ENCODE data around the gene CACNA1H. TPM values are rescaled to one million over a fixed set of nuclear protein-coding genes. Genes with fewer than 3 reads are reported as not detected.

The CACNA1H gene
- under 0.01 TPM in 2 replicates for total RNA-seq

DNA sequence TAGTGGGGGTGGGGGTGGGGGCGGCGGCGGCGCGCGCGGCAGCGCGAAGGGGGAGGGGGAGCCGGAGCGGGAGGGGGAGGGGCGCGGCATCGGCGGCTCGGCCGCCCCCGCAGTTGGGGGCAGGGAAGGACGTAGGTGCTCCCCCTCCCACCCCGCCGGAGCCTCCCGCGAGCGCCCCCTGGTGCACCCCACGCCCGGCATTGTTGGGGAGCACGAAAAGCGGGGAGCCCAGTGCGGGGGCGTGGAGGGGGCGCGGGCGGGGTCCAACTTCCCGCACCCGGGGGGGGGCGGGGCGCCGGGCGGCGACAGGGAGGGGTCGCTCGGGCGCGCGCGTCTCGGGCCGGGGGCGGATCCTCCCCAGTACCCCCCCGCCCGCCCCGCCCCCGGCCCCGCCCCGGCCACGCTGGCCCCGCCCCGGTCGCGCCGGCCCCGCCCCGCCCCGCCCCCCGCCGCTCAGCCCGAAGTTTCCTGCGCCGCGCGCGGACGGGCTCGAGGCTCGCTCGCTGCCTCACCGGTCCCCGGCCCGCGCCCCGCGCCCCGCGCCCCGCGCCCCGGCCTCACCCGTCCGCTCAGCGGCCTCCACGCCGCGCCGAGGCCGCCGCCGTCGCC is at the start of gene CACNA1H:
Gene CACNA1H (plus strand): TSS at position 456 of the 609 bp plus-strand sequence. CDS start 632 bp downstream, outside the sequence.
- peak in 1 of 2 donors; percentile 18 for DNase-seq (ENCODE audit: low read depth in 2 of 2)

DNA sequence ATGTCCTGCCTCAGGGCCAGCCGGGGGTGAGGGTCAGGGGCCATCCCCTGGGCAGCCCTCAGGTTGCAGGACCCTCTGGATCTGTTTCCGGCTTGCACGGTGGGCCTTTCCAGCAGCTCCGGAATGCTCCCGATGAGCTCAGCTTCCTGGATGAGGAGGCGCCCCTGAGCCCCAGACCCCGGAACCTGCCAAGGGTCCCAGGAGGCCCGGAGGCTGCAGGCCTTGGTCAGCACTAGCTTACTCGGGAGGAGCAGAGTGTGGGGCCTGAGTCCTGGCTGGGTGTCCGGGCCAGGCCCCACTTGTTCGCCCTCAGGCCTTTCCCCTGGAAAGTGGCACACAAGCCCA is 49.3 kb upstream of the CACNA1H start:
- no peak for DNase-seq (ENCODE audit: low read depth in 2 of 2)

DNA sequence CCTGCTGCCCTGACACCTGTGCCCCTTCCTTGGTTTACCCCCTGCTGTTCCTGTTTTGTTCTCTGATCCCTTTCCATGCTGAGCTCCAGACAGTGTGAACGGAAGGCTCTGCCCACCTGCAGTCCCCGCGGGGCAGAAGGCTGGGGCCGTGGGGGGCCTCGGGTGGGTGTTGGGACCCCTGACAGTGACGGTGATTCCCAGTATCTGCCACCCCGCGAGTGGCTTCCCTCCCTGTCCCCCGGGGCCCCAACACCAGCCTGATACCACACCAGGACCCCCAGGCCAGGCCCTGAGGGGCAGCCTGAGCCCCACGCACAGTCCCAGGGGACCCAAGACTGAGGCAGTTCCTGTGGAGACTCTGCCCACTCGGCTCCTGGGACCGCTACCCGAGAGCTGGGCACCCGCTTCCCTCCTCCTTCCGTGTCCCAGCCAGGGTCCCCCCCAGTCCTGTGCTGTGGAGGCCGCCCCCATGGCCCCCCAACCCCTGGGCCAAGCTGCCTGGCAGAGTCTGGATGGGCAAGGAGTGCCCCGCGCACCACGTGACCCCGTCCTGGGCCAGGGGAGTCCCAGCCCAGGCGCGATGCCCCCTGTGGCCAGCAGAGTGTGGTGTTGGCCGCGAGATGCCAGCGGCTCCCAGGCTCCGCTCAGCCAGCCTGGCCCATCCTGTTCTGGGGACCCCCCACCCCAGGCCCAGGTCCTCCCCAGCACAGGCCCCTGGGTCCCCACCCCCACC is 46.9 kb upstream of the CACNA1H start:
- peak; percentile 24 to 66 for DNase-seq (ENCODE audit: low read depth in 2 of 2)

DNA sequence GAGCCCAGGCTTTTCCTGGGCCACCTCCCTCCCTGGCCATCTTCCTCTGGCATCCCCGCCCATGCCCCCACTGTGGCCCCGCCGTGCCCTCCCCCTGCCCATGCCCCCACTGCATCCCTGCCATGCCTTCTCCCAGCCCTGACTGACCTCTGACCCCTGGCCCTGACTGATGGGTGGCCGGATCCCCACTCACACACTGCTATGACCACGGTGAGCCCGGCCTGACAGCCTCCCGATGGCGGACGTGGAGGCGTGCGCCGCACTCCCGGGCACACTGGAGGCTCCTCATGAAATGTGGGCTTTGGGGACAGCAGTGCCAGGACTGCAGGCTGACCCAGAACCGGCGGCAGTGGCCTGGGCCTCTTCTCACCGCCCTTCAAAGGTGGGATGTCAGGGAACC is 46.2 kb upstream of the CACNA1H start:
- no peak for DNase-seq (ENCODE audit: low read depth in 2 of 2)

DNA sequence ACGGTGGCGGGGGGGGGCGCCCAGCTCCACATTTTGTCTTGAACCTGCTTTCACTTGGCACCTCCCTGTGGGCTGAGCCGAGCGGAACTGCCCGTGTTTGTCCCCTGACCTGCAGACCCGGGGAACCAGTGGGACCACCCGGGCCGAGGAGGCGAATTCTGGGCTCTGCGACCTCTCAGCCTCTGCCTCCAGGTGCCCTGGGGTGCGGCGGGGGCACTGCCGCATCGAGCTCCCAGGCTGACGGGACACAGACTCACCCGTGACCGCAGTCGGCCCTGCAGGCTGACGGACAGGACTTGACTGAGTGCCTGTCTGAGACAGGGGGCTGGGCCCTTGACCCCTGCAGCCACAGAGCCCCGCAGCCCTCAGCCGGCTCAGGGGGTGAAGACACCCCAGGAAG is 45.8 kb upstream of the CACNA1H start:
- no peak for DNase-seq (ENCODE audit: low read depth in 2 of 2)

DNA sequence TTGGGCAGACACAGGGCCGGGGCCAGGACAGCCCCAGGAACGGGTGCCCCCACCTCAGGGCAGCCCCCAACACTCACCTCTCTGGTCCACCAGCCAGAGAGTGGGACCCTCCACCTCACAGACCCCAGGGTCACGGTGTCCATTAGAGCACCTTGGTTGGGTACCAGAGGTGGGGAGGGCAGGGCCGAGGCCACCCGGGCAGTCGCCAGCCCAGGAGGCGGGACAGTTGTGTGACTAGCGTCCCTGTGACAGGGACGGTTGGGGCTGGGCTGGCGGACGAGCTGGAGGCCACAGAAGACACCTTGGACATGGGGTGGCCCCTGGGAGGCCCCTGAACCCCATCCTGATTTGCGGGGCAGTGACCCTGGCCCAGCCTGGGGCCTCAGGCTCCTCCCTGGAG is 45.2 kb upstream of the CACNA1H start:
- no peak for DNase-seq (ENCODE audit: low read depth in 2 of 2)

DNA sequence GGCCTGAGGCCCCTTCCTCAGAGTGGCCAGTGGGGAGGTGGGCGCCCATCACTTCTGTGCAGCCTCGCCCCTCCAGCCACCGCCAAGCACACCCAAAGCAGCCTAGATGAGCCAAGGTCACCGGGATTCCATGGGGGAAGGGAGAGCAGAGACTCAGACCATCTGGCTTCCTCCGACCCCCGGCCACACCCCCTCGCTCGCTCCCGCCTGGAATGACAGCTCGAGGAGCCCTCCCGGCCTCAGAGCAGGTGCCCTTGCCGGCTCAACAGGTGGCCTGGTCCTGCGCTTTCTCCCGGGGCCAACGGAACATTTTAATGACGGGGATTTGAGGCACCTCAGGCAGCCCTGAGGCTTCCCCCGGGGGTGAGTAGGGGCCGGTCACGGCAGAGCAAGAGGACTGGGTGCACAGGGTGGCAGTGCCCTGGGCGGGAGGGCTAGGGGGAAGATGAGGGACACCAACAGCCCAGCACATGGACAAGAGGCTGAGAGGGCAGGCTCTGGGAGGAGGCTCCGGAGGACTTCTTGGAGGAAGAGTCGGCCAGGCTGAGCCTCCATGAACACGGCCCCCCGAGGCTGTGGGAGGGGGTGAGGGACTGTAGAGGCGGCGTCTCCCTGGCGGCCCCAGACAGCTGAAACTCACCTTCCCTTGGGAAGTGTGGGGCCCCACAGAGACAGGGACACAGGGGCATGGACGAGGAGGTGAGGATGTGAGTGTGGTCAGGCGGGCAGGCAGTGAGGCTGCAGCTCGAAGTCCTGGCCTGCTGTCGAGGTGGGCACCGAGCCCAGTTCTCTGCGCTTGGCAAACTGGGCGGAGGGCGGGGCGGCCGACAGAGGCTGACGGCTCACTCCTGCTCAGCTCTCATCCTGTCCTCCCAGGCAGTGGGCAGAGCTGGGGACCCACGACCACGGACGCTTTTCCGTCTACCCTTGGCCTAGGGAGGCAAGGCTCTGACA is 44.3 kb upstream of the CACNA1H start:
- DNase-seq (ENCODE audit: low read depth in 2 of 2), result no peak

DNA sequence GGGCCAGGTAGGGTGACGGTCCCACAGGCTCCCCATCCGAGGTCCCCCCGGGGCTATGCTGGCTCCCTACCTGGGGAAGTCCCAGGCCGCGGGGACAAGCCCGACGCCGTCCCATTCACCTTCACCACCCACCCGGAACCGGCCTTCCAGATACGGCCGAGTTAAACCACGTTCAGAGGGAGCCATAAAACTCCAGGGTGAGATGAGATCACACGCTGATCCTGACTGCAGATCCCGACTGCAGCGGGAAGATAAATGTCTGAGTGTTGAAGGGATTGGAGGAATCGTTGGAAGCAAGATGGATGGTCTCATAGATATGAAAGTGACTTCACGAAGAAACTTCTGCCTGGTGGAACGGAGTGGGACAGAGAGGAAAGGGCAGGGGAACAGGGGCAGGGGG is 43.3 kb upstream of the CACNA1H start:
- no peak for DNase-seq (ENCODE audit: low read depth in 2 of 2)

DNA sequence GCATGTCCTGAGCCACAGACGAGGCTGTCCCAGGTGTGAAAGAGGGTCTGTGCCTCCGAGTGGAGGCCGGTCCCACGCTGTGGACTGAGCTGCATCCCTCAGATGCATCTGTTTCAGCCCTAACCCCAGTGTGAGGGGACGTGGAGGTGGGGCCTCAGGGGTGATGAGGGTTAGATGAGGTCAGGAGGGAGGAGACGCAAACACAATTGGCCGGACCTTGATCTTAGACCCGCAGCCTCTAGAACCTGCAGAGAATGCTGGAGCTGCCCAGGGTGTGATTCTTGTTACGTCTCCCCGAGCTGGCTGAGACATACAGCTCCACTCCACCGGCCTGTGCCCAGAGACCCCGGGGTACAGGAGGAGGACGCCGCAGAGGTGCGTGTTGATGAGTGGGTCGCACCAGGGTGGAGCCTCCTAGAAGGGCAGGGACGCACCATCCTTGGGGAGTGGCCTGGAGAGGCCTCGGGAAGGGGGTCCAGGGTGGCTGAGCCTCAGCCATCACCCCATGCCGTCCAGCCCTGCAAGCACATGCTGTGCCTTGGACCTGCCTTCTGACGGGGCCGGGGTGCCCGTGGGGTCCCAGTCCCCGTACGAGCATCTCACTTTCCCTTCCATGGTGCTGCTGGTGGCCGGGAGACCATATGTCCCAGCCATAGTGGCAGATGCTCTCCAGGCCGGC is 40.3 kb upstream of the CACNA1H start:
- no peak for DNase-seq (ENCODE audit: low read depth in 2 of 2)

DNA sequence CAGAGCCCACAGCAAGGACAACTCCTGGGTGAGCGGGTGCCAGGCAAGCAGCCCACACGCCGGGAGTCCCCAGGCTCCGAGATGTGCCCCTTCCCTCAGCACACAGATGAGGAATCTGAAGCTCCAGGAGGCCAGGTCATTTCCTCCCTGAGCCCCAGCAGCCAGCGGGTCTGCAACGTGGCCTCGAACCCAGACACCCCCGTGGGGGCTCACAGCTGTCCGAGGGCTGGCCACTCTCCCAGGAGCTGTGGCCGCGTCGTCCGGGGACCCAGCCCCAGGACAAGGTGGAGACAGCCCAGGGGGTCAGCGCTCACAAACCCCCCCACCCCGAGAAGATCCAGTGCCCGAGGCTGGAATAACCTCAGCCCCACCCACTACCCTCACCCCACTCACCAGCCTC is 39.4 kb upstream of the CACNA1H start:
- DNase-seq (ENCODE audit: low read depth in 2 of 2), result no peak

DNA sequence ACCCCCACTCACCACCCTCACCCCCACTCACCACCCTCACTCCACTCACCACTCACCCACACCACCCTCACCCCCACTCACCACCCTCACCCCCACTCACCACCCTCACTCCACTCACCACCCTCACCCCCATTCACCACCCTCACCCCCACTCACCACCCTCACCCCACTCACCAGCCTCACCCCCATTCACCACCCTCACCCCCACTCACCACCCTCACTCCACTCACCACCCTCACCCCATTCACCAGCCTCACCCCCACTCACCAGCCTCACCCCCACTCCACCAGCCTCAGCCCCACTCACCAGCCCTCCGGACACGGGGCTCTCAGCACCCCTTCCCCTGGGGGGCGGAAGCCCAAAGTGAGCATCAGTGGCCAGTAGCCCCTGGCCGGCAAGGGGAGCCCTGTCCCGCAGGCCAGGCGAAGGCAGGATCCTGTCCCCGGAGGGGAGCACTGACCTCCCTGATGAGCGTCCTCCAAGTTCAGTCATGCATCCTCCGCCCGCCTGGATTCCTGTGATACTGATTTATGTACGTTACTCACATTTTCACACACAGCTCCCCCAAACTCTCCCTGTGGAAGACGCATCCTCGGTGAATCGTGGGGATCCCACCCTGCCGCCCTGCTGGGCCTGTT is 38.9 kb upstream of the CACNA1H start:
- no peak for DNase-seq (ENCODE audit: low read depth in 2 of 2)

DNA sequence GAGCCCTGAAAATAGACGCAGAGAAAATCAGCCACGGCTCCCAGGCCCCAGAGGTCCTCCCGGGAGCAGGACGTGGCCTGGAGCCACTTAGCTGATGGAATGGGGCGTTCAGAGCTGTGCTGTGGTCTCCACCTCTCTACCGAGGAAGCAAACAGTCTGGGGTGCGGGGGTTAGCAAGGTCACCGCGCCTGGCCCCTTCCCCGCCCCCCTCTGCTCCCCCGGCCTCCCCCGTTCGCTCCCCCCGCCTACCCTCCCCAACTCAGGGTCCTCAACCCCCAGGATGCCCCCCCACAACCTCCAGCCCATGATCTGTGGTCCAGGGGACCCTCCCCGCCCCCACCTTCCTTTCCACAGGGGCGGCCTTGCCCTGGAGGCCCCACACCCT is 36.2 kb upstream of the CACNA1H start:
- DNase-seq (ENCODE audit: low read depth in 2 of 2), result no peak

DNA sequence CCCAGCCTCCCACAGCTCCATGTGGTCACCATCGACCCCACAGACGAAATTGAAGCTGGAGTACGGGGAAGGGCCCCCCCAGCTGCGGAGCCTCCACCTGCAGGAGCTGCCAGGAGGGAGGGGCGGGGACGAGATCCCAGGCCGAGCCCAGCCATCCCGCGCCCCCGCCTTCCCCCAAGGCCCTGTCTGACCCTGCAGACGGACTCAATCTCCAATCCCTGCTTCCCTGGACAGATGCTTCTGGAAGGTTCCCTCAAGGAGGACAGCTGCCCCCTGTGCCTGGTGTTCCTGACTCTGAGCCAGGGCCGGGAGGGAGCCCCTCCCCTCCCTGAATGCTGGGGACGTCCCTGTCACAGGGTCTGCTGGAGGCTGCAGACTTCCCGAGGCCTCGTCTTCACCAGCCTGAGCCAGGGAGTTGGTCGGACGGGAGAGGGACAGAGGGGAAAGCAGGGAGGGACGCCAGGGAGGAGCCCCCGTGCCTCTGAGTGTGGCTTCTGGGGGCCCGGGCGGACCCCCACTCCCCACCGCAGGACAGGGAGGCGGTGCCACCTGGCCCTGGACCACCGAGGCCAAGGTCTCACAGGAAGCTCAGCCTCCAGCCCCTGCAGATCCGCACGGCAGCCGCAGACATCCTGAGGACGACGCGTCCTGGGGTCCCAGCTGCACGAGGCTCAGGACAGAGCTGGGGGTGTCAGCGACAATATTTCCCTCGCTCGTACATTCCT is 35.6 kb upstream of the CACNA1H start:
- DNase-seq (ENCODE audit: low read depth in 2 of 2), result no peak

DNA sequence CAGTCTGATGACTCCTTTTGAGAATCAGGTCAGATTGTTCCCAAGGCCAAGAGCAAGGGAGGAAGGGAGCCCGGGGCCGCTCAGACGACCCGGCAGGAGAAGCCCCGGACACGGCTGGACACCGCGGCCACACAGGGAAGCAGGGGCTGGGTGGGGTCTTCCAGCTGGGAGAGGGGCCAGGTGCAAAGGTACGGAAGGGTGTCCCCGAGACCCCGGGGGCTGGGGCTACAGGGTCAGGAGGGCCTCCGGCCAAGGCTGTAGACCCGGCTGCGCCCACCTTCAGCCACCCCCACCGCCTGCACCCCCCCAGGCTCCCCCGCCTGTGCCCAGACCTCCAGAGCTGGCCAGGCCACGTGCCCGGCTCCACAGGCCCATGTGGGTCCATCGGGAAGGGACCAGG is 35.0 kb upstream of the CACNA1H start:
- no peak for DNase-seq (ENCODE audit: low read depth in 2 of 2)

DNA sequence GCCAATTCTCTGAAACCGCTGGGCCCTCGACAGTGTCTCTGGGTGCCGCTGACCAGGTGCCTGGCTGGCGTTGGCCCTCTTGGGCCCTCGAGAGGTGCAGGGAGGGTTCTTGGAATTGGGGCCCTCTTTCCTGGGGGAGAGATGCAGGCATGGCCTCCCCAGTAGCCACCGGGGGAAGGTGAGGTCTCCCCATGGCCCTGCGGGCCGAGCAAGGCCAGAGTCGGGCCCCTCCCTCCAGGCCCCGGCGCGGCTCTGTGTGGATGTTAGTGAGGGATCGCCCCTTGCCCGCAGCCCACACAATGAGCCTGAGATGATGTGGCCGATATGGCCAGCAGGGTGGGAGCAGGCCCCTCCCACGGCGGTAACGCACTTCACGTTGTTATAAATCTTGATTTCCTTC is 33.8 kb upstream of the CACNA1H start:
- no peak for DNase-seq (ENCODE audit: low read depth in 2 of 2)

DNA sequence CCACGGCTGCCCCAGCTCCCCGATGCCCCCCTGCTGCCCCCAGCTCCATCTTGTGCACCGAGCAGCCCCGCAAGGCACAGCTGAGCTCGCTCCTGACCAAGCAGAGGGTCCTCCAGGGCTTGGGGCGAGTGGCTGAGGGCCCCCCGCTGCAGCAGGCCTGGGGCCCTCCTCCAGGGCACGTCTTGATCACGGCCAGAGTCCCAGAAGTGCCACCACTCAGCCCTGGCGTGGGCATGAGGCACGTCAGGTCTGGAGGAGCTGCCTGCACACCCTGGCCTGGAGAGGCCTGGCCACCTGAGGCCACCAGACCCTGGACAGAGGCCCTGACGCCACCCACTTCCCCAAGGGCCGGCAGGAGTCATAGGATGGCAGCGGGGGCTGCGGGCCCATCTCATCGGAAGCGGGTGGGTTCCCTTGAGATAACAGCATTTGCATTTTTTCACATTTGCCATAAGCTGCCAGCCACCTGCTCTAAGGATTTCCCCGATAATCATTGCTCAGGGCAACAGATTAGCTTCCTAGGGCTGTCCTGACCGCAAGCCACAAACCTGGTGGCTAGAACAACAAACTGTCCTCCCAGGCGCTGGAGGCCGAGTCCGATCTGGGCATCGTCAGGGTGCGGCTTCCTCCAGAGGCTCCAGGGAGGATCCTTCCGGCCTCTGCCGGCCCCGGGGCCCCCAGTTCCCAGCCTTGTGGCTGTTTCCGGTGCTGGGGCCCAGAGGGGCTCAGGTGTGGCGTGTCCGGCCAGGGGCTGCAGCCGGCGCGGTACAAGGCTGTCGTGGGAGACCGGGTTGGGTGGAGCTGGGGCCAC is 32.9 kb upstream of the CACNA1H start:
- DNase-seq (ENCODE audit: low read depth in 2 of 2), result no peak

DNA sequence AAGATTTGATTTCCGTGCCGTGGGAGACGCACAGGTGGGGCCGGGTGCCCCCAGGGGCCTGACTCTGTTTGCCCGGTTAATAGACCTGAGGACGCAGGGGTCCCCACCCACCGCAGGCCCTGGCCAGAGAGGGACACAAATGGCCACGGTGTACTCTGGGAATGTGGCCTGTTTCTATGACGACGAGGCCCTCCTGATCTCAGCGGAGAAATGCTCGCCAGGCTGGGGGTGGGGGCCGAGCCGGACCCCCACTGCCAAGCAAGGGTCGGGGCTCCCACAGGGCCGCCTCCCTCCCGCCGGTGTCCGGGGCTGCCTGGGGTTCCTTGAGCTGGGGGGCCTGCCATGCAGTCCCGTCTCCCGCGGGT is 32.3 kb upstream of the CACNA1H start:
- no peak for DNase-seq (ENCODE audit: low read depth in 2 of 2)

DNA sequence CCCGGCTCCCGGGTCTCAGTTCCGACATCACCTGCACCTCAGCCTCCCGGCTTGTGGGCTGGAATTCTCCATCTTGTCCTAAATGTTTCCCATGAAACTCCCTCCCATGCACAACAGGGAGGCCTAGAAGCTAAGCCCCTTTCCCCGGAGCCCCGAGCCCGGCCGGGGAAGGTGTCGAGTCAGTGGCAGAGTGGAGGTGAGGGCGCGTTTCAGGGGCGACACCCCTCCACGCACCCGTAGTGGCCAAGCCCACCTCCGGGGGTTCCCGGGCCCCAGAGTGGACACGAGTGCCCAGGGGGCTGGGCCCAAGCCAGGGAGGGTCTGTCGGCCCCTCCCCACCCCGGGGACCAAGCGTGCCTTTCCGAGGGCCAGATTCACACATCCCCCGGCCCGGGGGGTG is 31.9 kb upstream of the CACNA1H start:
- DNase-seq (ENCODE audit: low read depth in 2 of 2), result no peak

DNA sequence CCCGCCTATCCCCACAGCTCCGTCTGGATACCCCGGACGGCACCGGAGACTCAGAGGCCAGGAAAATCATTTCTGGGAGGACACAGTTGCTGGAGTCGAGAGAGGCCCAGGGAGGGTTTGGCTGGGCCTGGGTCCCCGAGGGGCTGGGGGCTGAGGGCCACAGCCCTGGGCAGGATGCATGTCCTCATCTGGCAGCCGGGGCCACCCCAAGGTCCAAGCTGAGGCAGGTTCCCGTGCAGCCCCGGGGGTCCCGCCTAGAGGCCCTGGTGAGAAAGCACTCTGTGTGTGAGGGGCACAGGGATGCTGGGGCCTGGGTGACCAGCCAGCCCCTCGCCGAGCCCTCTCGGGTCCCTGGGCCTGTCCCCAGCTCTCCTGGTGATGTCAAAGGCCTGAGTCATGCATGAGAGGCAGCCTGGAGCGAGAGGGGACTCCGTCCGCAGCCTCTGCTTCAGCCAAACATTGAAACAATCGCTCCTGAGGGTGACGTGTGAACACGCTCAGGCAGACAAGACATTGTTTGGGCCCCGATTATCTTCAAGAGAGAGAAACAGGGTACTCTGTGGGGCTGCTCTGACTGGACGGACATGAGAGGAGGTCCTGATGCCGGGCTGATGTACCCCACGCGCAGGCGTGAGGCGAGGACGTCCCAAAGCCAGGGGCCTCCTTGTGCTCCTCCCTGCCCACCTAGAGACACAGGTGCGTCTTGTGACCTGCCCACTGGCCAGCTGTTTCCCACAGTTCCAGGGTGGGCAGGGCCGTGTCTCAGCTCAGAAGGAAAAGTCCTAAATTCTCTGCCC is 31.1 kb upstream of the CACNA1H start:
- no peak for DNase-seq (ENCODE audit: low read depth in 2 of 2)

Measured in dermis microvascular lymphatic vessel endothelial cell (primary cell).